H9 (cell line): Measurements from ENCODE around the gene GTF2B. TPM values are rescaled to one million over a fixed set of nuclear protein-coding genes. Genes with fewer than 3 reads are reported as not detected.
"Not testable (repeated sequence)": the region's sequence is repeated elsewhere in the genome, so short reads cannot be mapped to it uniquely, and the experiment has no call there.

ENCODE experiments used
- DNase-seq: peaks from one replicate; pipeline ENCODE4 v3.0.0-alpha.2; 2017
- H2AFZ ChIP-seq: one replicate; pipeline ENCODE4 v1.6.1; 2013; ENCODE audit warnings: mild to moderate bottlenecking, low read length, control low read depth, moderate library complexity
- H2AK5ac ChIP-seq: 2 replicates; pipeline ENCODE4 v1.6.1; 2013; ENCODE audit warnings: low read length, control low read depth, mixed read lengths; ENCODE audit not compliant: insufficient read length
- H2BK120ac ChIP-seq: one replicate; pipeline ENCODE4 v1.6.1; 2013; ENCODE audit warnings: low read depth, mild to moderate bottlenecking, low read length, control low read depth, inconsistent platforms; ENCODE audit not compliant: poor library complexity, severe bottlenecking
- H2BK12ac ChIP-seq: 2 replicates; pipeline ENCODE4 v1.6.1; 2013; ENCODE audit warnings: low read length, control low read depth, mixed read lengths, low read depth; ENCODE audit not compliant: insufficient read length
- H2BK15ac ChIP-seq: 2 replicates; pipeline ENCODE4 v1.6.1; 2013; ENCODE audit warnings: low read depth, low read length, control low read depth
- H2BK20ac ChIP-seq: one replicate; pipeline ENCODE4 v1.6.1; 2013; ENCODE audit warnings: low read depth, mild to moderate bottlenecking, low read length, control low read depth, inconsistent platforms; ENCODE audit not compliant: poor library complexity, severe bottlenecking
- H2BK5ac ChIP-seq: 2 replicates; pipeline ENCODE4 v1.6.1; 2013; ENCODE audit warnings: low read length, control low read depth, mixed read lengths; ENCODE audit not compliant: insufficient read length
- H3K14ac ChIP-seq: 2 replicates; pipeline ENCODE4 v1.6.1; 2013; ENCODE audit warnings: low read length, control low read depth; ENCODE audit not compliant: insufficient read depth
- H3K18ac ChIP-seq: 2 replicates; pipeline ENCODE4 v1.6.1; 2013; ENCODE audit warnings: low read depth, mild to moderate bottlenecking, mixed read lengths, low read length, control low read depth; ENCODE audit not compliant: insufficient read length
- H3K23ac ChIP-seq: 2 replicates; pipeline ENCODE4 v1.6.1; 2013; ENCODE audit warnings: low read length, control low read depth, mixed read lengths, low read depth; ENCODE audit not compliant: insufficient read length
- H3K23me2 ChIP-seq: 2 replicates; pipeline ENCODE4 v1.6.1; 2013; ENCODE audit warnings: low read depth, mild to moderate bottlenecking, mixed read lengths, low read length, control low read depth; ENCODE audit not compliant: insufficient read length, poor library complexity, severe bottlenecking
- H3K27ac ChIP-seq: 2 replicates; pipeline ENCODE4 v1.5.1; 2013; ENCODE audit warnings: low read length, control low read depth, mixed read lengths, low read depth; ENCODE audit not compliant: insufficient read length
- H3K27me3 ChIP-seq: 2 replicates; pipeline ENCODE4 v1.6.1; 2013; ENCODE audit warnings: low read length, control low read depth, inconsistent platforms; ENCODE audit not compliant: insufficient read depth
- H3K4ac ChIP-seq: 2 replicates; pipeline ENCODE4 v1.6.1; 2013; ENCODE audit warnings: low read depth, mild to moderate bottlenecking, control low read depth, inconsistent platforms, low read length, moderate library complexity
- H3K4me1 ChIP-seq: 2 replicates; pipeline ENCODE4 v1.6.1; 2013; ENCODE audit warnings: low read length, control low read depth, inconsistent platforms; ENCODE audit not compliant: insufficient read depth
- H3K4me2 ChIP-seq: 2 replicates; pipeline ENCODE4 v1.6.1; 2013; ENCODE audit warnings: low read length, control low read depth, mixed read lengths; ENCODE audit not compliant: insufficient read length, insufficient read depth
- H3K56ac ChIP-seq: 2 replicates; pipeline ENCODE4 v1.6.1; 2013; ENCODE audit warnings: low read depth, mild to moderate bottlenecking, mixed read lengths, low read length, control low read depth; ENCODE audit not compliant: insufficient read length
- H3K79me1 ChIP-seq: 2 replicates; pipeline ENCODE4 v1.6.1; 2013; ENCODE audit warnings: low read depth, mild to moderate bottlenecking, moderate library complexity, low read length, control low read depth, inconsistent platforms; ENCODE audit not compliant: insufficient read depth, poor library complexity, severe bottlenecking
- H3K79me2 ChIP-seq: 2 replicates; pipeline ENCODE4 v1.6.1; 2013; ENCODE audit warnings: low read length, control low read depth, inconsistent platforms; ENCODE audit not compliant: insufficient read depth
- H3K9ac ChIP-seq: 2 replicates; pipeline ENCODE4 v1.6.1; 2013; ENCODE audit warnings: low read length, control low read depth, mixed read lengths; ENCODE audit not compliant: insufficient read length; ENCODE audit errors: extremely low read depth
- H3K9me3 ChIP-seq: one replicate; pipeline ENCODE4 v1.6.1; 2013; ENCODE audit warnings: low read depth, low read length, inconsistent platforms; ENCODE audit not compliant: control insufficient read depth
- H3T11ph ChIP-seq: one replicate; pipeline ENCODE4 v1.6.1; 2013; ENCODE audit warnings: mild to moderate bottlenecking, low read length, control low read depth, inconsistent platforms
- H4K20me1 ChIP-seq: one replicate; pipeline ENCODE4 v1.6.1; 2013; ENCODE audit not compliant: control insufficient read depth, insufficient read length, insufficient read depth
- H4K5ac ChIP-seq: 2 replicates; pipeline ENCODE4 v1.6.1; 2013; ENCODE audit warnings: low read depth, mild to moderate bottlenecking, mixed read lengths, low read length, control low read depth; ENCODE audit not compliant: insufficient read length
- H4K8ac ChIP-seq: replicated peaks from 2 replicates; pipeline ENCODE4 v1.6.1; 2013; ENCODE audit warnings: low read length, control low read depth, mixed read lengths, low read depth; ENCODE audit not compliant: insufficient read length
- H4K91ac ChIP-seq: 2 replicates; pipeline ENCODE4 v1.6.1; 2013; ENCODE audit warnings: low read depth, mild to moderate bottlenecking, moderate library complexity, mixed read lengths, low read length, control low read depth; ENCODE audit not compliant: insufficient read length
- H3K27ac Mint-ChIP-seq, 3 experiments: 2 replicates in 2 of 3; 3 replicates in 1 of 3; pipeline ENCODE4 v1.8.0; 2020 to 2021; ENCODE audit warnings: mixed read lengths in 3 of 3, mild to moderate bottlenecking in 1 of 3, moderate library complexity in 1 of 3
- H3K27me3 Mint-ChIP-seq: 2 replicates; pipeline ENCODE4 v1.8.0; 2021; ENCODE audit warnings: low read depth, mild to moderate bottlenecking, moderate library complexity, mixed read lengths
- H3K36me3 Mint-ChIP-seq, 3 experiments: 2 replicates in 2 of 3; 3 replicates in 1 of 3; pipeline ENCODE4 v1.8.0; 2020 to 2021; ENCODE audit warnings: low read depth in 3 of 3, mixed read lengths in 3 of 3; ENCODE audit not compliant: insufficient read depth in 1 of 3
- H3K4me1 Mint-ChIP-seq, 2 experiments: 2 replicates each; pipeline ENCODE4 v1.8.0; 2020; ENCODE audit warnings: mixed read lengths in 2 of 2
- H3K4me3 Mint-ChIP-seq, 2 experiments: 2 replicates in 1 of 2; 3 replicates in 1 of 2; pipeline ENCODE4 v1.8.0; 2020 to 2021; ENCODE audit warnings: mild to moderate bottlenecking in 2 of 2, mixed read lengths in 2 of 2, moderate library complexity in 1 of 2
- H3K9me3 Mint-ChIP-seq, 2 experiments: 2 replicates in 1 of 2; 3 replicates in 1 of 2; pipeline ENCODE4 v1.8.0; 2020; ENCODE audit warnings: mild to moderate bottlenecking in 2 of 2, mixed read lengths in 2 of 2, moderate library complexity in 1 of 2
- CTCF ChIP-seq: fragments of 200-600 bp; sonication (generic); conservative IDR thresholded peaks from 3 replicates; pipeline ENCODE4 v1.8.0; 2021; ENCODE audit warnings: antibody characterized with exemption, mild to moderate bottlenecking
- WGBS: extraction: QIAGEN DNeasy Blood & Tissue Kit; methylation state at CpG from one replicate; pipeline ENCODE4 v1.1.7; 2013; ENCODE audit warnings: missing lambda C conversion rate, low lambda C conversion rate, mixed read lengths; ENCODE audit not compliant: insufficient read length; ENCODE audit errors: extremely low coverage; 5-methylcytosine and 5-hydroxymethylcytosine counted together
- long read RNA-seq: library from polyadenylated mRNA; unstranded; transcript quantifications from one replicate; pipeline ENCODE4 v2.0.0, GENCODE V29; 2020
- total RNA-seq: library from RNA; stranded (reverse); gene quantifications from 2 replicates; pipeline ENCODE4 v1.2.1, GENCODE V29; 2021

Gene GTF2B, protein sequence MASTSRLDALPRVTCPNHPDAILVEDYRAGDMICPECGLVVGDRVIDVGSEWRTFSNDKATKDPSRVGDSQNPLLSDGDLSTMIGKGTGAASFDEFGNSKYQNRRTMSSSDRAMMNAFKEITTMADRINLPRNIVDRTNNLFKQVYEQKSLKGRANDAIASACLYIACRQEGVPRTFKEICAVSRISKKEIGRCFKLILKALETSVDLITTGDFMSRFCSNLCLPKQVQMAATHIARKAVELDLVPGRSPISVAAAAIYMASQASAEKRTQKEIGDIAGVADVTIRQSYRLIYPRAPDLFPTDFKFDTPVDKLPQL
- total RNA-seq = 23.2 TPM in 2 replicates
- long read RNA-seq, transcript GTF2B-201 (7 exons, 1,351 nt) = major isoform, 154 of 174 reads
- long read RNA-seq, partial matches to known transcripts = 0 of 174 reads
- long read RNA-seq, other reads (novel, unspliced or antisense) = 19 of 174 reads

DNA sequence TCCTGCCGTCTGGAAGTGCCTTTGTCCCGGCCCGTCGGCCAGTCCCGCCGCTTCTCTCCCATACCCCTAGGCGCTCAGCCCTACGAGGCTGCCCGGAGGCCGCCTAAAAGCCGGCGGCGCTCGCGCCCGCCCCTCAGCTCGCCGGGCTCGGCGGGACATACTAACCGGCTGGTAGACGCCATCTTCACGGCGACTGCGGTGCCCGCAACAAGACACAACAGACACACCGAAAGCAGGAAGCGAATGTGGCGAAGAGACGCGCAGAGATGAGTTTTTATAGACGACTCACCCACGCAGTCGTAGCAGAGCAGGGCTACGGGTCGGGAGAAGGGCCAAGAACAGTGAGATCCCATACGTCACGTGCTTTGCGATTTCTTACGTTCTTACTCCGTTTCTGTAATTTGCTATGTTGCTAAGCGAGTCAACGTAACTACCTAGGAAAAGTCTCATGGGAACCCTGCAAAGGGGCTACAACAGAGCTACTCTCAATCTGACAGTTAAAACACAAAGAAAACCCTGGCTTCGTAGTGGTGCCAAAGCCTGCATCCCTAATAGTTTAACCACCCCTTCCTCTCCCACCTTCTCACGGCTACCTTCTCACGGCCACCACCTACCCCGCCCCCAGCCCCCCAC lies at the start of gene GTF2B:
Gene GTF2B, minus strand, starts transcription at position 250 of the 633 bp plus-strand sequence. Its CDS starts 68 bp downstream, at position 182.
- H2BK15ac ChIP-seq = no peak within 1 kb of the TSS
- H3K23ac ChIP-seq = no peak within 1 kb of the TSS
- DNase-seq = peak; percentile 82
- H3K9ac ChIP-seq = peak within 1 kb of the TSS; percentile 74
- Mint-ChIP-seq H3K4me3 (peak within 1 kb of the TSS; percentile 97 to 99), H3K27ac (peak within 1 kb of the TSS; percentile 96 to 99 (median 96); a peak in 6 of 7 replicates), H3K27me3 (peaks cover 2% of the 10 kb centered on the region; the same call in 1 of the 2 replicates), H3K36me3 (peaks cover 0 to 5% (median 5%) of the 10 kb centered on the region in 3 experiments; a peak in 3 of 7 replicates), H3K9me3 (no peaks in the 10 kb centered on the region), H3K4me1 (peaks cover 13 to 20% of the 10 kb centered on the region in 2 experiments)
- no peak within 1 kb of the TSS for H4K5ac ChIP-seq
- no peak within 1 kb of the TSS for H2BK12ac ChIP-seq
- H3K79me1 ChIP-seq = no peaks in the 10 kb centered on the region
- peak within 1 kb of the TSS; percentile 37 for H3K14ac ChIP-seq
- no peaks in the 10 kb centered on the region for H3K4me1 ChIP-seq
- peaks cover 1% of the 10 kb centered on the region; the same call in 1 of the 2 replicates for H3K79me2 ChIP-seq
- H2BK120ac ChIP-seq = peak within 1 kb of the TSS; percentile 40
- H3K56ac ChIP-seq = no peak within 1 kb of the TSS
- H3T11ph ChIP-seq = no peak within 1 kb of the TSS
- H3K27ac ChIP-seq = no peak within 1 kb of the TSS
- no peak within 1 kb of the TSS for H3K4ac ChIP-seq
- H4K20me1 ChIP-seq = no peaks in the 10 kb centered on the region
- peak within 1 kb of the TSS; percentile 68 for H3K18ac ChIP-seq
- H2BK5ac ChIP-seq = no peak within 1 kb of the TSS
- peak within 1 kb of the TSS; percentile 76 for H3K4me2 ChIP-seq
- H2AFZ ChIP-seq = peak within 1 kb of the TSS; percentile 32
- no CpG with 5 or more reads among the region's 47 CpGs for WGBS
- no peaks in the 10 kb centered on the region for H3K23me2 ChIP-seq
- no peaks in the 10 kb centered on the region for H3K9me3 ChIP-seq
- H2AK5ac ChIP-seq = no peak within 1 kb of the TSS
- H3K27me3 ChIP-seq = no peaks in the 10 kb centered on the region
- H4K8ac ChIP-seq = no peak within 1 kb of the TSS
- TF ChIP-seq CTCF = no peak
- H4K91ac ChIP-seq = no peak within 1 kb of the TSS
- no peak within 1 kb of the TSS for H2BK20ac ChIP-seq

DNA sequence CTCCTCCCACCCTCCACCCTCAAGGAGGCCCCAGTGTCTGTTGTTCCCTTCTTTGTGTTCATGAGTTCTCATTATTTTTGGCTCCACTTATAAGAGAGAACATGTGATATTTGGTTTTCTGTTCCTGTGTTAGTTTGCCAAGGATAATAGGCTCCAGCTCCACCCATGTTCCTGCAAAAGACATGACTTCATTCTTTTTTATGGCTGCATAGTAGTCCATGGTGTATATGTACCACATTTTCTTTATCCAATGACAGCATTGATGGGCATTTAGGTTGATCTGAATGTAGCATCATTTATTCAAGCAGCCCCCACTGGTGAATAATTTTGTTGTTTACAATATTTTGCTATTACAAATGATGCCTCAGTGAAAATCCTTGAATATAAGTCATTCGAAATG lies 47.2 kb upstream of the GTF2B start:
- not testable (repeated sequence) for DNase-seq

More for the DNA sequence above, 47.2 kb upstream of the GTF2B start:
- H3K4ac ChIP-seq, H2BK120ac ChIP-seq, H3K18ac ChIP-seq, H3K14ac ChIP-seq, H2BK15ac ChIP-seq, H2BK5ac ChIP-seq, H2AK5ac ChIP-seq, H3K27ac ChIP-seq, H2BK20ac ChIP-seq, H4K8ac ChIP-seq, H3K9me3 Mint-ChIP-seq, H3K79me1 ChIP-seq, H4K5ac ChIP-seq, H3K79me2 ChIP-seq, H2BK12ac ChIP-seq, H3K27me3 ChIP-seq, H3K4me3 Mint-ChIP-seq, H4K20me1 ChIP-seq, H2AFZ ChIP-seq, H3K27me3 Mint-ChIP-seq, H3K4me1 ChIP-seq, H3K9me3 ChIP-seq, H3K27ac Mint-ChIP-seq, H4K91ac ChIP-seq, H3K4me1 Mint-ChIP-seq, H3K23ac ChIP-seq, H3K23me2 ChIP-seq, H3K56ac ChIP-seq, H3T11ph ChIP-seq, H3K9ac ChIP-seq, H3K4me2 ChIP-seq: not testable (repeated sequence)
- no CpG with 5 or more reads among the region's 1 CpG for WGBS
- H3K36me3 Mint-ChIP-seq = peaks cover 39 to 81% (median 74%) of the 10 kb centered on the region in 3 experiments
